Left lung (tissue), 10 donors: ENCODE measurements around the gene SUPT20HL1. TPM values are rescaled to one million over a fixed set of nuclear protein-coding genes. Genes with fewer than 3 reads are reported as not detected.

Experiments used
- ATAC-seq: fragments of 200-7000 bp; cut with Tn5 transposase; one replicate; pipeline ENCODE4 v1.9.1; 2020; ENCODE audit warnings: moderate library complexity
- DNase-seq, 4 donors: peaks; one replicate each; pipeline ENCODE4 v3.0.0-alpha.2; 2013 to 2020
- H3K27ac ChIP-seq, 2 donors: fragments of 200-600 bp; sonication (generic) in 1 of 2; one replicate each; pipeline versions ENCODE4 v1.5.0 to v1.8.0; 2020 to 2021
- H3K27me3 ChIP-seq, 2 donors: fragments of 200-600 bp; sonication (generic) in 1 of 2; one replicate each; pipeline versions ENCODE4 v1.5.0 to v1.8.0; 2020 to 2021
- H3K36me3 ChIP-seq, 2 donors: fragments of 200-600 bp; sonication (generic) in 1 of 2; one replicate each; pipeline versions ENCODE4 v1.5.0 to v1.8.0; 2020 to 2021
- H3K4me1 ChIP-seq, 2 donors: fragments of 200-600 bp; one replicate each; pipeline ENCODE4 v1.8.0; 2021
- H3K4me3 ChIP-seq, 2 donors: fragments of 200-600 bp; sonication (generic) in 1 of 2; one replicate each; pipeline versions ENCODE4 v1.5.0 to v1.8.0; 2020 to 2021; ENCODE audit warnings: mild to moderate bottlenecking in 1 of 2
- H3K9me3 ChIP-seq, 2 donors: fragments of 200-600 bp; sonication (generic) in 1 of 2; one replicate each; pipeline versions ENCODE4 v1.5.0 to v1.8.0; 2020 to 2021
- CTCF ChIP-seq, 2 donors: fragments of 200-600 bp; sonication (generic) in 1 of 2; IDR thresholded peaks; one replicate each; pipeline versions ENCODE4 v1.5.0 to v1.8.0; 2021; ENCODE audit warnings: antibody characterized with exemption in 2 of 2
- intact Hi-C, 2 donors: fragments of 100-400 bp; cut with DNase I; formaldehyde crosslinking; loops; one replicate each; pipeline versions ENCODE4 v1.11.2 to v1.14.2; 2022
- polyA plus RNA-seq, 6 donors: library from polyadenylated mRNA; unstranded; fragments of 120-200 nt; gene quantifications; one replicate each; pipeline ENCODE4 v1.2.1, GENCODE V29; 2013; ENCODE audit not compliant: insufficient read length in 6 of 6
- total RNA-seq, 2 donors: library from RNA; stranded (reverse); fragmentation: NEBNext Ultra II Directional; extraction: Animal tissue kit (Norgen Biotek cat#: 25700); gene quantifications; one replicate each; pipeline ENCODE4 v1.2.1, GENCODE V29; 2021
- donor health status: DM: no; HTN: yes; CAD: no.
- donor health status: DM: no; HTN: no; CAD: no.

The SUPT20HL1 gene
- total and polyA plus RNA-seq, 8 donors: 0.07 TPM; not detected in 7

GRCh38 chrX:24334461-24334860 lies 26.0 kb upstream of the SUPT20HL1 start:
- no peak overlapping the region for H3K4me3 ChIP-seq
- DNase-seq (no peak), ATAC-seq (no peak)
- H3K27me3 ChIP-seq: peaks cover 0 to 16% of the 10 kb centered on the region in 2 donors
- H3K36me3 ChIP-seq: no peaks in the 10 kb centered on the region
- intact Hi-C loops: no loop called here
- no peaks in the 10 kb centered on the region for H3K9me3 ChIP-seq
- H3K4me1 ChIP-seq: no peaks in the 10 kb centered on the region
- no peak overlapping the region for H3K27ac ChIP-seq
- no peak for TF ChIP-seq CTCF (IDR thresholded peaks at IDR 0.05)

- H3K9me3 ChIP-seq: no peaks in the 10 kb centered on the region
- no peak overlapping the region for H3K27ac ChIP-seq
- H3K36me3 ChIP-seq: no peaks in the 10 kb centered on the region
- no peak for TF ChIP-seq CTCF (IDR thresholded peaks at IDR 0.05)
- ATAC-seq (no peak), DNase-seq (no peak)
- H3K4me3 ChIP-seq: no peak overlapping the region
- peaks cover 0 to 14% of the 10 kb centered on the region in 2 donors for H3K27me3 ChIP-seq
- H3K4me1 ChIP-seq: no peaks in the 10 kb centered on the region
- intact Hi-C loops: no loop called here
Observed at GRCh38 chrX:24335871-24336270, 24.6 kb upstream of the SUPT20HL1 start.

GRCh38 chrX:24339911-24340310 lies 20.5 kb upstream of the SUPT20HL1 start:
- H3K27ac ChIP-seq: no peak overlapping the region
- H3K36me3 ChIP-seq: no peaks in the 10 kb centered on the region
- no peak overlapping the region for H3K4me3 ChIP-seq
- intact Hi-C loops: no loop called here
- TF ChIP-seq CTCF (IDR thresholded peaks at IDR 0.05): no peak
- H3K4me1 ChIP-seq: no peaks in the 10 kb centered on the region
- ATAC-seq (no peak), DNase-seq (no peak)
- H3K9me3 ChIP-seq: no peaks in the 10 kb centered on the region
- no peaks in the 10 kb centered on the region for H3K27me3 ChIP-seq

- DNase-seq (no peak), ATAC-seq (no peak)
- Histone ChIP-seq H3K36me3 (no peaks in the 10 kb centered on the region), H3K27ac (no peak overlapping the region), H3K4me3 (no peak overlapping the region), H3K4me1 (no peaks in the 10 kb centered on the region), H3K9me3 (no peaks in the 10 kb centered on the region), H3K27me3 (no peaks in the 10 kb centered on the region)
- TF ChIP-seq CTCF (IDR thresholded peaks at IDR 0.05): no peak
- intact Hi-C loops: no loop called here
Observed at GRCh38 chrX:24340501-24340900, 19.9 kb upstream of the SUPT20HL1 start.

GRCh38 chrX:24341795-24342194 lies 18.6 kb upstream of the SUPT20HL1 start:
- ATAC-seq: no peak
- no peaks in the 10 kb centered on the region for H3K27me3 ChIP-seq

More at GRCh38 chrX:24341795-24342194, 18.6 kb upstream of the SUPT20HL1 start:
- Histone ChIP-seq H3K4me3 (no peak overlapping the region), H3K27ac (no peak overlapping the region), H3K9me3 (no peaks in the 10 kb centered on the region), H3K36me3 (no peaks in the 10 kb centered on the region), H3K4me1 (no peaks in the 10 kb centered on the region)
- TF ChIP-seq CTCF (IDR thresholded peaks at IDR 0.05): no peak
- no peak for DNase-seq
- intact Hi-C loops: no loop called here
